C4-2B (cell line): ENCODE data around the gene LTBP1.

Experiments
- CTCF ChIP-seq: fragments of 450-650 bp; conservative IDR thresholded peaks from 2 replicates; pipeline ENCODE4 v1.5.1; 2017; ENCODE audit warnings: mild to moderate bottlenecking
- ZFX ChIP-seq: fragments of 450-650 bp; IDR thresholded peaks from 2 replicates; pipeline ENCODE4 v1.6.1; 2017

GRCh38 chr2:33240178-33240577, 293.4 kb downstream of the LTBP1 start:
- no peak for TF ChIP-seq CTCF
- TF ChIP-seq ZFX = no peak
